ENCODE data around the gene LEFTY1.

The LEFTY1 gene

GRCh38 chr1:225887030-225887314 lies 2.0 kb downstream of the LEFTY1 start:
- DNase-seq: no peak

GRCh38 chr1:225886159-225887029 lies 2.6 kb downstream of the LEFTY1 start:
- no peak for DNase-seq

GRCh38 chr1:225885336-225885735 lies 3.6 kb downstream of the LEFTY1 start:
- DNase-seq: no peak

GRCh38 chr1:225883616-225884265 lies 5.2 kb downstream of the LEFTY1 start:
- no peak for DNase-seq

- peak in 2 of 5 donors; percentile 18 to 31 for DNase-seq
Observed at GRCh38 chr1:225882694-225883615, 6.0 kb downstream of the LEFTY1 start.

GRCh38 chr1:225881959-225882693 lies 6.8 kb downstream of the LEFTY1 start, which contains the start of gene TMEM63A:
TMEM63A (minus strand) TSS chr1:225882380; CDS start chr1:225877580, 4,800 bp downstream.
- peak; percentile 83 to 90 (median 86) for DNase-seq

- peak in 3 of 5 donors; percentile 35 to 65 (median 40) for DNase-seq
Observed at GRCh38 chr1:225881081-225881958, 7.6 kb downstream of the LEFTY1 start.

GRCh38 chr1:225880636-225881035 lies 8.3 kb downstream of the LEFTY1 start:
- DNase-seq: no peak

- DNase-seq: no peak
Observed at GRCh38 chr1:225880222-225880588, 8.7 kb downstream of the LEFTY1 start.

GRCh38 chr1:225879521-225880221 lies 9.3 kb downstream of the LEFTY1 start:
- peak in 2 of 5 donors; percentile 20 to 22 for DNase-seq

GRCh38 chr1:225878282-225878681 lies 10.7 kb downstream of the LEFTY1 start:
- DNase-seq: no peak

GRCh38 chr1:225877580-225877979 lies 11.4 kb downstream of the LEFTY1 start:
- no peak for DNase-seq

- DNase-seq: no peak
Observed at GRCh38 chr1:225876900-225877510, 11.9 kb downstream of the LEFTY1 start.

- no peak for DNase-seq
Observed at GRCh38 chr1:225875044-225875815, 13.7 kb downstream of the LEFTY1 start.

- DNase-seq: no peak
Observed at GRCh38 chr1:225874431-225874830, 14.5 kb downstream of the LEFTY1 start.

GRCh38 chr1:225873281-225873850 lies 15.6 kb downstream of the LEFTY1 start:
- no peak for DNase-seq

GRCh38 chr1:225872075-225872430 lies 16.9 kb downstream of the LEFTY1 start:
- DNase-seq: no peak

GRCh38 chr1:225871359-225872074 lies 17.4 kb downstream of the LEFTY1 start:
- no peak for DNase-seq
